Naive thymus-derived CD4-positive, alpha-beta T cell (primary cell): ENCODE results near the gene PRKCA. TPM values are rescaled to one million over a fixed set of nuclear protein-coding genes. Genes with fewer than 3 reads are reported as not detected.

Experiments used
- ATAC-seq: fragments of 150-1000 bp; cut with Tn5 transposase; 2 replicates; pipeline ENCODE4 v1.10.0; 2021; ENCODE audit warnings: mild to moderate bottlenecking, moderate library complexity
- CTCF ChIA-PET: fragments of 350-600 bp; sonication (Branson Sonifier 250); formaldehyde crosslinking; loops from one replicate; lab custom pipeline; 2021; ENCODE audit warnings: antibody characterized with exemption; lab: Charles Lee
- POLR2A ChIA-PET: fragments of 350-600 bp; sonication (Branson Sonifier 250); formaldehyde crosslinking; loops from one replicate; lab custom pipeline; 2021; ENCODE audit warnings: antibody characterized with exemption, inconsistent platforms; lab: Charles Lee
- DNase-seq, 9 donors: peaks; one replicate each; pipeline versions ENCODE4 v3.0.0 to v3.0.0-alpha.2; 2020 to 2022; ENCODE audit warnings: mixed read lengths in 1 of 9
- H3K27ac ChIP-seq: one replicate; pipeline ENCODE4 v1.7.0; 2013; ENCODE audit warnings: mild to moderate bottlenecking, low read depth, low read length, moderate library complexity
- H3K27me3 ChIP-seq, 2 donors: one replicate each; pipeline ENCODE4 v1.7.0; 2013; ENCODE audit warnings: low read length in 2 of 2, mild to moderate bottlenecking in 2 of 2, moderate library complexity in 2 of 2; ENCODE audit not compliant: control insufficient read depth in 2 of 2, insufficient read depth in 2 of 2
- H3K36me3 ChIP-seq, 3 experiments: 1 replicate in 2 of 3; 2 replicates in 1 of 3; pipeline ENCODE4 v1.7.0; 2013; ENCODE audit warnings: low read length in 3 of 3, mild to moderate bottlenecking in 3 of 3, moderate library complexity in 1 of 3; ENCODE audit not compliant: insufficient read depth in 3 of 3, control insufficient read depth in 2 of 3
- H3K4me1 ChIP-seq, 2 donors: one replicate each; pipeline ENCODE4 v1.7.0; 2013; ENCODE audit warnings: low read length in 2 of 2, mild to moderate bottlenecking in 2 of 2, moderate library complexity in 1 of 2; ENCODE audit not compliant: control insufficient read depth in 2 of 2, insufficient read depth in 2 of 2
- H3K4me3 ChIP-seq: 2 replicates; pipeline ENCODE4 v1.7.0; 2013; ENCODE audit warnings: mild to moderate bottlenecking, low read length
- H3K9me3 ChIP-seq, 3 experiments: 1 replicate in 2 of 3; 2 replicates in 1 of 3; pipeline ENCODE4 v1.7.0; 2013; ENCODE audit warnings: low read length in 3 of 3; ENCODE audit not compliant: control insufficient read depth in 2 of 3
- H3K27ac Mint-ChIP-seq, 9 donors: one replicate each; pipeline ENCODE4 v1.8.0; 2020 to 2022; ENCODE audit warnings: mixed read lengths in 9 of 9, mild to moderate bottlenecking in 8 of 9, moderate library complexity in 5 of 9, inconsistent platforms in 2 of 9
- H3K27me3 Mint-ChIP-seq, 5 donors: one replicate each; pipeline ENCODE4 v1.8.0; 2021 to 2022; ENCODE audit warnings: mixed read lengths in 5 of 5, mild to moderate bottlenecking in 1 of 5
- H3K36me3 Mint-ChIP-seq, 5 donors: one replicate each; pipeline ENCODE4 v1.8.0; 2020 to 2022; ENCODE audit warnings: mixed read lengths in 5 of 5, mild to moderate bottlenecking in 3 of 5, inconsistent platforms in 1 of 5
- H3K4me1 Mint-ChIP-seq, 7 donors: one replicate each; pipeline ENCODE4 v1.8.0; 2020 to 2022; ENCODE audit warnings: mixed read lengths in 7 of 7, mild to moderate bottlenecking in 3 of 7, inconsistent platforms in 1 of 7
- H3K4me3 Mint-ChIP-seq, 10 donors: one replicate each; pipeline ENCODE4 v1.8.0; 2020 to 2022; ENCODE audit warnings: mild to moderate bottlenecking in 10 of 10, mixed read lengths in 10 of 10, moderate library complexity in 6 of 10, inconsistent platforms in 2 of 10
- H3K9me3 Mint-ChIP-seq, 11 donors: one replicate each; pipeline ENCODE4 v1.8.0; 2020 to 2022; ENCODE audit warnings: mixed read lengths in 11 of 11, mild to moderate bottlenecking in 4 of 11, inconsistent platforms in 1 of 11, moderate library complexity in 1 of 11
- intact Hi-C, 2 donors: fragments of 100-400 bp; cut with micrococcal nuclease; formaldehyde crosslinking; loops; one replicate each; pipeline ENCODE4 v1.15.1; 2023
- polyA plus RNA-seq, 2 donors: library from polyadenylated mRNA; unstranded; fragments of 300-500 nt; fragmentation: Illumina TruSeq; gene quantifications; one replicate each; pipeline ENCODE4 v1.2.3, GENCODE V29; 2021
- total RNA-seq, 6 experiments: library from RNA in 5 of 6; stranded (reverse) in 5 of 6; gene quantifications; 1 replicate in 5 of 6; 2 replicates in 1 of 6; pipeline ENCODE4 v1.2.3 and lab custom pipeline; 2021 to 2026

Gene PRKCA
- total and polyA plus RNA-seq, 7 experiments from 2014 or later: 4.1 to 186 (median 122) TPM

DNA sequence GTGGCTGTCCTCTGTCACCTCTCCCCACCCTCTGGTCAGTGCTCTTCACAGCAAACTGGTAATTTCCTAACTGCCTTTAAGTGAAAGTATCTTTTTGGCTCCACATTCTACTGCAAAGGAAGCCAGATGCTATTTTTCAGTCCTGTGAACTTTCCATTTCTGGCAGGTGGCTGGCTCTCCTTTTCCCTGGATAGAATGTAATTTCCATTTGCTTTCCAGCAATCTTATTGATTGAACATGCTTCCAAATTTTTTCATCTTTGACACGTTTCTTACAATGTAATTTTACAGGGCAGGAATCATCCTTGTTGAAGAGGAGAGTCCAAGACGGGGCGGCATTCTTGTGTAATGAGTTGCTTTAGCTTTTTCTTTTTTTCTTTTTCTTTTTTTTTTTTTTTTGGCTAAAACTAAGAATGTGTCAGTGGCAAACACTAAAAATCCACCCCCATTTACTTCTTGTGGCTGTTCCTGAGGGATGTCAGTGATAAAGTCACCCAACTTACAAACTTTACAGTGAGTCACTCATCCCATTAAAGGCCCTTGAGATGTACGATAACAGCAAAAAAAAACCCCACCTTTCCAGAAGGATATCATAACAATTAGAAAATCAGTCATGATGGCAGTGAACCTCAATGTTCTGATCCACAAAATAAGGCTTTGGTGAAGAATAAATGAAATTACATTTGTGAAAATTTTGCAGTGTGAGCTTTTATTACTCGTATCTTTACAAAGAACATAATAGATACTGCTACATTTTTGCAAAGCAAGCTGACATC is 29.4 kb upstream of the PRKCA start:
- POLR2A ChIA-PET: interaction anchor here (1.1 to 1.4 kb wide), 2 partner anchors 125 to 128 kb away, joined by 3 to 5 read pairs; no protein-coding TSS in a partner anchor
- peaks cover 0 to 6% (median 0%) of the 10 kb centered on the region in 11 donors for H3K9me3 Mint-ChIP-seq
- H3K27ac Mint-ChIP-seq: no peak overlapping the region

GRCh38 chr17:66273586-66273848 is 28.9 kb upstream of the PRKCA start:
- Histone ChIP-seq H3K9me3 (no peaks in the 10 kb centered on the region), H3K4me3 (no peak overlapping the region), H3K36me3 (no peaks in the 10 kb centered on the region), H3K27me3 (no peaks in the 10 kb centered on the region), H3K4me1 (no peaks in the 10 kb centered on the region), H3K27ac (no peak overlapping the region)
- DNase-seq (no peak), ATAC-seq (no peak)
- no peak overlapping the region for H3K4me3 Mint-ChIP-seq
- intact Hi-C loops: no loop called here
- peaks cover 0 to 16% (median 0%) of the 10 kb centered on the region in 5 donors for H3K27me3 Mint-ChIP-seq
- no peak overlapping the region for H3K27ac Mint-ChIP-seq
- ChIA-PET CTCF (interaction anchor here (0.8 kb wide), 1 partner anchor 8 kb away, joined by 4 read pairs; no protein-coding TSS in a partner anchor), POLR2A (interaction anchor here (1.1 to 1.4 kb wide), 3 partner anchors 27 to 127 kb away, joined by 3 to 5 read pairs (median 3); no protein-coding TSS in a partner anchor)
- H3K9me3 Mint-ChIP-seq: peaks cover 0 to 6% (median 0%) of the 10 kb centered on the region in 11 donors
- H3K4me1 Mint-ChIP-seq: peaks cover 0 to 8% (median 0%) of the 10 kb centered on the region in 7 donors
- H3K36me3 Mint-ChIP-seq: peaks cover 0 to 5% (median 0%) of the 10 kb centered on the region in 5 donors

More for the DNA sequence above, 29.4 kb upstream of the PRKCA start:
- Mint-ChIP-seq H3K36me3 (peaks cover 0 to 5% (median 0%) of the 10 kb centered on the region in 5 donors), H3K27me3 (peaks cover 0 to 15% (median 0%) of the 10 kb centered on the region in 5 donors), H3K4me3 (no peak overlapping the region), H3K4me1 (peaks cover 0 to 8% (median 0%) of the 10 kb centered on the region in 7 donors)
- Histone ChIP-seq H3K4me3 (no peak overlapping the region), H3K27ac (no peak overlapping the region), H3K36me3 (no peaks in the 10 kb centered on the region), H3K27me3 (no peaks in the 10 kb centered on the region), H3K9me3 (no peaks in the 10 kb centered on the region), H3K4me1 (no peaks in the 10 kb centered on the region)
- DNase-seq (no peak), ATAC-seq (no peak)
- CTCF ChIA-PET: interaction anchor here (0.8 kb wide), 1 partner anchor 7 kb away, joined by 4 read pairs; no protein-coding TSS in a partner anchor
- intact Hi-C loops: no loop called here

- peaks cover 0 to 8% (median 0%) of the 10 kb centered on the region in 7 donors for H3K4me1 Mint-ChIP-seq
- H3K9me3 Mint-ChIP-seq: peaks cover 0 to 3% (median 0%) of the 10 kb centered on the region in 11 donors
- CTCF ChIA-PET: interaction anchor here (0.6 to 1.8 kb wide), 2 partner anchors 20 to 106 kb away, joined by 3 to 6 read pairs; no protein-coding TSS in a partner anchor
- peaks cover 0 to 5% (median 0%) of the 10 kb centered on the region in 5 donors for H3K36me3 Mint-ChIP-seq
- no peak for DNase-seq
- H3K27ac ChIP-seq: no peak overlapping the region
- no peak overlapping the region for H3K27ac Mint-ChIP-seq
- no peaks in the 10 kb centered on the region for H3K27me3 ChIP-seq
- H3K9me3 ChIP-seq: no peaks in the 10 kb centered on the region
- H3K27me3 Mint-ChIP-seq: peaks cover 0 to 13% (median 0%) of the 10 kb centered on the region in 5 donors
- no peak overlapping the region for H3K4me3 Mint-ChIP-seq
- H3K4me3 ChIP-seq: no peak overlapping the region
- no peak for ATAC-seq
- no peaks in the 10 kb centered on the region for H3K4me1 ChIP-seq
- H3K36me3 ChIP-seq: no peaks in the 10 kb centered on the region
- POLR2A ChIA-PET: no interaction called here
- intact Hi-C loops: no loop called here
Observed at GRCh38 chr17:66275651-66276050, 26.8 kb upstream of the PRKCA start.

DNA sequence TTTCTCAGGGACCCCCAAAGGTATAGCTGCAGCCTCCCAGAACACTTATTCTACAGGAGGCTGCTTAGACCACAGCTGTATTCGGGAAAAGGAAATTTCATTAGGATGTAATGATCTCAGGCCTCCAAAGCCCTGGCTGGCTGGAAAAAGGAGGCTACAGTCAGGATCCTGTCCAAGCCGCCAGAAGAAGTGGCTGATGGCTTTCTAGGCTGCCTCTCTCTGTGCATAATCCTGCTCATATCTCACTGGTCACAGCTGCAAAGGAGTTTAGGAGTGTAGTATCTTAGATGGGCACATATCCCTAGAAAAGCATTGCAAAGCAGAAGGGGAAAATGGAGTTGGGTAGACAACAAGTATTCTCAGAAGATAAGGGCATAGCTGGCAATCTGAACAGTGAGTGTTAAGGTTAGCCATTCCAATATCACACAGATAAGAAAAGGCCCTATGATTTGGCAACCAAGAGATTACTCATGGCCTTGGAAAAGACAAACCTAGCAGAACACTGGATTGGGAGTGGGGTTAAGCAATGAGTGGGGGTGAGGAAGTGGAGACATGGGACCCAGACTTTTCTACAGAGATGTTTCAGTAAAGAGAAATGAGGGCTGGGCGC is 26.0 kb upstream of the PRKCA start:
- intact Hi-C loops: no loop called here
- H3K27ac ChIP-seq: no peak overlapping the region
- Mint-ChIP-seq H3K27me3 (peaks cover 0 to 12% (median 0%) of the 10 kb centered on the region in 5 donors), H3K27ac (peak overlapping the region in 3 of 9 donors; percentile 43 to 87 (median 74)), H3K4me3 (no peak overlapping the region), H3K9me3 (no peaks in the 10 kb centered on the region), H3K4me1 (peaks cover 0 to 8% (median 0%) of the 10 kb centered on the region in 7 donors), H3K36me3 (peaks cover 0 to 3% (median 0%) of the 10 kb centered on the region in 5 donors)
- POLR2A ChIA-PET: interaction anchor here (0.8 kb wide), 1 partner anchor 10 kb away, joined by 3 read pairs; no protein-coding TSS in a partner anchor
- DNase-seq (no peak), ATAC-seq (no peak)
- no peaks in the 10 kb centered on the region for H3K27me3 ChIP-seq
- no peaks in the 10 kb centered on the region for H3K9me3 ChIP-seq
- H3K36me3 ChIP-seq: no peaks in the 10 kb centered on the region
- no peak overlapping the region for H3K4me3 ChIP-seq
- CTCF ChIA-PET: interaction anchor here (0.6 kb wide), 1 partner anchor 235 kb away, joined by 3 read pairs; no protein-coding TSS in a partner anchor
- no peaks in the 10 kb centered on the region for H3K4me1 ChIP-seq

DNA sequence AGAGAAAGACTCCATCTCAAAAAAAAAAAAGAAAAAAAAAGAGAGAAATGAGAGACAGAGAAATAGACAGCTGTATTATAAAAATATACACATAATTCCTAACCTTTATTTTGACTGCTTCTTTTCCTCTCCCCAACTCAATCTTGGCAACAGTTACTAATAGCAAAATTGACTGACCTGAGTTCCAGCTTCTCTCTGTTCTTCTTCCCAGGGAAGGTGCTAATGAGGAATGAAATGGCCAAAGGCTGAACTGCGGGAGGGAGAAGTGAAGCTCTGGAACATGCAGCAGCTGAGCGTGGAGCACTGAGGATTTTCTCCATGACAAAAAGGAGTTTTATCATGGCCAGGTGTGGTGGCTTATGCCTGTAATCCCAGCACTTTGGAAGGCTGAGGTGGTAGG is 25.2 kb upstream of the PRKCA start:
- H3K4me1 ChIP-seq: no peaks in the 10 kb centered on the region
- no peak overlapping the region for H3K4me3 Mint-ChIP-seq

GRCh38 chr17:66281661-66282369 is 20.6 kb upstream of the PRKCA start:
- Histone ChIP-seq H3K9me3 (no peaks in the 10 kb centered on the region), H3K27ac (no peak overlapping the region), H3K4me1 (peaks cover 9 to 20% of the 10 kb centered on the region in 2 donors), H3K36me3 (no peaks in the 10 kb centered on the region), H3K27me3 (no peaks in the 10 kb centered on the region), H3K4me3 (no peak overlapping the region)
- Mint-ChIP-seq H3K4me3 (no peak overlapping the region), H3K9me3 (peaks cover 0 to 2% (median 0%) of the 10 kb centered on the region in 11 donors), H3K27me3 (peaks cover 0 to 10% (median 0%) of the 10 kb centered on the region in 5 donors), H3K4me1 (peaks cover 17 to 44% (median 25%) of the 10 kb centered on the region in 7 donors), H3K36me3 (peaks cover 0 to 6% (median 0%) of the 10 kb centered on the region in 5 donors), H3K27ac (peak overlapping the region in 5 of 9 donors; percentile 61 to 93 (median 67))
- ChIA-PET POLR2A (no interaction called here), CTCF (no interaction called here)
- intact Hi-C loops: loop anchor here in 1 of 2 donors (2.0 kb wide), 1 partner anchor 27 kb away; no protein-coding TSS in a partner anchor
- ATAC-seq (no peak), DNase-seq (no peak)

More for the DNA sequence above, 25.2 kb upstream of the PRKCA start:
- Mint-ChIP-seq H3K27ac (peak overlapping the region in 1 of 9 donors; percentile 30), H3K27me3 (peaks cover 0 to 12% (median 0%) of the 10 kb centered on the region in 5 donors), H3K36me3 (no peaks in the 10 kb centered on the region), H3K9me3 (peaks cover 0 to 2% (median 0%) of the 10 kb centered on the region in 11 donors), H3K4me1 (peaks cover 0 to 8% (median 0%) of the 10 kb centered on the region in 7 donors)
- ChIA-PET CTCF (interaction anchor here (0.6 kb wide), 1 partner anchor 234 kb away, joined by 3 read pairs; no protein-coding TSS in a partner anchor), POLR2A (no interaction called here)
- ATAC-seq: no peak
- Histone ChIP-seq H3K27ac (no peak overlapping the region), H3K9me3 (no peaks in the 10 kb centered on the region), H3K27me3 (no peaks in the 10 kb centered on the region), H3K36me3 (no peaks in the 10 kb centered on the region), H3K4me3 (no peak overlapping the region)
- intact Hi-C loops: no loop called here
- no peak for DNase-seq
